Ishikawa (cell line): ENCODE data around the gene CCDC192.

Source experiments
- CEBPB ChIP-seq: IDR thresholded peaks from 2 replicates; pipeline ENCODE4 v1.6.1; 2012
- CREB1 ChIP-seq: IDR thresholded peaks from 2 replicates; pipeline ENCODE4 v1.6.1; 2012; ENCODE audit warnings: low read depth
- EGR1 ChIP-seq: IDR thresholded peaks from 2 replicates; pipeline ENCODE4 v1.6.1; 2012
- EP300 ChIP-seq: IDR thresholded peaks from 2 replicates; pipeline ENCODE4 v1.6.1; 2012; ENCODE audit warnings: borderline replicate concordance
- FOXM1 ChIP-seq: IDR thresholded peaks from 2 replicates; pipeline ENCODE4 v1.6.1; 2012; ENCODE audit warnings: low read depth, borderline replicate concordance
- NFIC ChIP-seq: IDR thresholded peaks from 2 replicates; pipeline ENCODE4 v1.6.1; 2012
- RAD21 ChIP-seq: IDR thresholded peaks from 2 replicates; pipeline ENCODE4 v1.6.1; 2012; ENCODE audit warnings: low read depth
- TAF1 ChIP-seq: IDR thresholded peaks from 2 replicates; pipeline ENCODE4 v1.6.1; 2012; ENCODE audit warnings: low read depth, mild to moderate bottlenecking
- TCF12 ChIP-seq: IDR thresholded peaks from 2 replicates; pipeline ENCODE4 v1.6.1; 2012; ENCODE audit warnings: low read depth
- TEAD4 ChIP-seq: IDR thresholded peaks from 2 replicates; pipeline ENCODE4 v1.6.1; 2012
- YY1 ChIP-seq: IDR thresholded peaks from 2 replicates; pipeline ENCODE4 v1.6.1; 2012; ENCODE audit warnings: low read depth
- ZBTB7A ChIP-seq: IDR thresholded peaks from 2 replicates; pipeline ENCODE4 v1.6.1; 2012; ENCODE audit warnings: low read depth
- TF ChIP-seq, protein P1 (sequence below): IDR thresholded peaks from 2 replicates; pipeline ENCODE4 v1.6.1; 2012
- TF ChIP-seq, protein P2 (sequence below): IDR thresholded peaks from 2 replicates; pipeline ENCODE4 v1.6.1; 2012
- TF ChIP-seq, protein P3 (sequence below): IDR thresholded peaks from 2 replicates; pipeline ENCODE4 v1.6.1; 2012; ENCODE audit warnings: low read depth, mild to moderate bottlenecking

Gene CCDC192

DNA sequence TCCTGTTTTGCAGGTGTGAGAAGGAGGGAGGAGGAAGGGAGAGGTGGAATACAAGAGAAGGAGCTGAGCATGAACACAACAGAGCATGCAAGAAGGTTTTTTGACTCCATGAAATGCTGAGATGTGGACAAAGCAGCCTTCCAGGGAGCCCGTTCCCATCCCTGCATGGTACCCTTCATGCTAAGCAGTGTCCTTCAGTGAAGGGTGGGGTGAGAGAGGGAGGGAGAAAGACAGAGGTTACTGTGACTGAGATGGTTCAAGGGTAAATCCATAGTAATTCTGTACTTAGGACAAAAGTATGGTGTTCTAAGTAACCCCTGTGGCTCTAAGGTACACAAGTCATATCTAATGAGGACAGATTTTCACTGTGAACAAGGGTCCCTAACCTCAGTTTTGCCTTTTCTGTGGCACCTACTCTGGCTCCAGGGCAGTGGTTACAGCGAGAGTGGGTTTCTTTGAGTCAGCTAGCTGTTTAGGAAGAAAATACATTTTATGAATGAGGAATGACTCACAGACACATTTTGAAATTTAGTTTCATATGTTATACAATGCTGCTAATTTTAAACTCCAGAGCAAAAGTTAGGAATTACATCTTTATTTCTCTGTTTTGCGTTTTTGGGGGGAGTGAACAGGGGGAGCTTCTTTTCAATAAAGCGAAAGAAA lies 195.5 kb downstream of the CCDC192 start:
- TF ChIP-seq, protein P1, sequence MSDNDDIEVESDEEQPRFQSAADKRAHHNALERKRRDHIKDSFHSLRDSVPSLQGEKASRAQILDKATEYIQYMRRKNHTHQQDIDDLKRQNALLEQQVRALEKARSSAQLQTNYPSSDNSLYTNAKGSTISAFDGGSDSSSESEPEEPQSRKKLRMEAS, result no peak
- TF ChIP-seq, protein P2, sequence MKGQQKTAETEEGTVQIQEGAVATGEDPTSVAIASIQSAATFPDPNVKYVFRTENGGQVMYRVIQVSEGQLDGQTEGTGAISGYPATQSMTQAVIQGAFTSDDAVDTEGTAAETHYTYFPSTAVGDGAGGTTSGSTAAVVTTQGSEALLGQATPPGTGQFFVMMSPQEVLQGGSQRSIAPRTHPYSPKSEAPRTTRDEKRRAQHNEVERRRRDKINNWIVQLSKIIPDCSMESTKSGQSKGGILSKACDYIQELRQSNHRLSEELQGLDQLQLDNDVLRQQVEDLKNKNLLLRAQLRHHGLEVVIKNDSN, result no peak
- TF ChIP-seq, protein P3, sequence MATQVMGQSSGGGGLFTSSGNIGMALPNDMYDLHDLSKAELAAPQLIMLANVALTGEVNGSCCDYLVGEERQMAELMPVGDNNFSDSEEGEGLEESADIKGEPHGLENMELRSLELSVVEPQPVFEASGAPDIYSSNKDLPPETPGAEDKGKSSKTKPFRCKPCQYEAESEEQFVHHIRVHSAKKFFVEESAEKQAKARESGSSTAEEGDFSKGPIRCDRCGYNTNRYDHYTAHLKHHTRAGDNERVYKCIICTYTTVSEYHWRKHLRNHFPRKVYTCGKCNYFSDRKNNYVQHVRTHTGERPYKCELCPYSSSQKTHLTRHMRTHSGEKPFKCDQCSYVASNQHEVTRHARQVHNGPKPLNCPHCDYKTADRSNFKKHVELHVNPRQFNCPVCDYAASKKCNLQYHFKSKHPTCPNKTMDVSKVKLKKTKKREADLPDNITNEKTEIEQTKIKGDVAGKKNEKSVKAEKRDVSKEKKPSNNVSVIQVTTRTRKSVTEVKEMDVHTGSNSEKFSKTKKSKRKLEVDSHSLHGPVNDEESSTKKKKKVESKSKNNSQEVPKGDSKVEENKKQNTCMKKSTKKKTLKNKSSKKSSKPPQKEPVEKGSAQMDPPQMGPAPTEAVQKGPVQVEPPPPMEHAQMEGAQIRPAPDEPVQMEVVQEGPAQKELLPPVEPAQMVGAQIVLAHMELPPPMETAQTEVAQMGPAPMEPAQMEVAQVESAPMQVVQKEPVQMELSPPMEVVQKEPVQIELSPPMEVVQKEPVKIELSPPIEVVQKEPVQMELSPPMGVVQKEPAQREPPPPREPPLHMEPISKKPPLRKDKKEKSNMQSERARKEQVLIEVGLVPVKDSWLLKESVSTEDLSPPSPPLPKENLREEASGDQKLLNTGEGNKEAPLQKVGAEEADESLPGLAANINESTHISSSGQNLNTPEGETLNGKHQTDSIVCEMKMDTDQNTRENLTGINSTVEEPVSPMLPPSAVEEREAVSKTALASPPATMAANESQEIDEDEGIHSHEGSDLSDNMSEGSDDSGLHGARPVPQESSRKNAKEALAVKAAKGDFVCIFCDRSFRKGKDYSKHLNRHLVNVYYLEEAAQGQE, result no peak
- TF ChIP-seq EP300, result no peak
- TF ChIP-seq RAD21, result no peak
- TF ChIP-seq YY1, result no peak
- TF ChIP-seq EGR1, result no peak
- TF ChIP-seq CREB1, result no peak
- no peak for TF ChIP-seq NFIC
- TF ChIP-seq ZBTB7A, result no peak
- TF ChIP-seq FOXM1, result no peak
- TF ChIP-seq TCF12, result no peak
- no peak for TF ChIP-seq TAF1
- no peak for TF ChIP-seq TEAD4
- TF ChIP-seq CEBPB, result no peak

DNA sequence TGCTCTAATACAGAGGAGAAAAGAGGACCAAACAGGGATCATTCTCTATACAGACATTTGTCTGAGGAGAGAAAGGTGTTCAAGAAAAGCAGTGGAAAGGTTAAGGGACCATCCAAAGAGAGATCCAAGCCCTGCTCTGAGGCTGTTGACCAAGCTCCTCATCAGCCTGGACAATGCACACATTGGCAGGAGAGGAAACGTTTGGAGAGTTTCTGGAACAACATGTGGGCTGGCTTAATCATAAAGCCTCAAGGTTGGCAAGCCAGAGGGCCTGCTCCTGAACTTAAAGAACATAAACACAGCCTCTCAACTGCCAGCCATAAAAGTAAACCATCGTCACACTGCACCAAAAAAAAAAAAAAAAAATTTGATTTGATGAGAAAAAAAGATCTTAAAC lies 196.0 kb downstream of the CCDC192 start:
- TF ChIP-seq CEBPB, result no peak
- TF ChIP-seq TAF1, result no peak
- TF ChIP-seq ZBTB7A, result no peak
- TF ChIP-seq CREB1, result no peak
- no peak for TF ChIP-seq YY1

DNA sequence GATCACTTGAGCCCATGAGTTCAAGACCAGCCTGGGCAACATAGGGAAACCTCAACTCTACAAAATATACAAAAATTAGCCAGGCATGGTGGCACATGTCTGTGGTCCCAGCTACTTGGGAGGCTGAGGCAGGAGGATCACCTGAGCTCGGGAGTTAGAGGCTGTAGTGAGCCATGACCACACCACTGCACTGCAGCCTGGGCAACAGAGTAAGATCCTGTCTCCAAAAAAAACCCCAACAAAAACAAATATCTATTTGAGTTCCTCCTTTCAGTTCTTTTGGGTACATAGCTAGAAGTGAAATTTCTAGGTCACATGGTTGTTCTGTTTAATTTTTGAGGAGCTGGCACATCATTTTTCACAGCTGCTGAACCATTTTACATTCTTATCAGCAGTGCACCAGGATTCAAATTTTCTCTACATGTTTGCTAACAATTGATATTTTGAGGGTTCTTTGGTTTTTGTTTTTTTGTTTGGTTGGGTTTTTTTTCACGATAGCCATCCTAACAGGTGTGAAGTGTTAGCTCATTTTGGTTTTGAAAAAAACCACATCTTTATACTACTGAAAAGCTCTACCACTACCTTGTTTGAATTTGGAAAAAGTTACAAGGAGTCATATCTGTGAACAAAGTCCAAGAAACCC lies 203.5 kb downstream of the CCDC192 start:
- no peak for TF ChIP-seq CREB1
- no peak for TF ChIP-seq EP300
- no peak for TF ChIP-seq TEAD4
- TF ChIP-seq, protein P2, result no peak
- TF ChIP-seq ZBTB7A, result no peak
- no peak for TF ChIP-seq YY1
- TF ChIP-seq, protein P1, result no peak
- TF ChIP-seq TAF1, result no peak
- TF ChIP-seq TCF12, result no peak
- no peak for TF ChIP-seq NFIC
- no peak for TF ChIP-seq FOXM1
- no peak for TF ChIP-seq CEBPB
- no peak for TF ChIP-seq RAD21
- TF ChIP-seq EGR1, result no peak

DNA sequence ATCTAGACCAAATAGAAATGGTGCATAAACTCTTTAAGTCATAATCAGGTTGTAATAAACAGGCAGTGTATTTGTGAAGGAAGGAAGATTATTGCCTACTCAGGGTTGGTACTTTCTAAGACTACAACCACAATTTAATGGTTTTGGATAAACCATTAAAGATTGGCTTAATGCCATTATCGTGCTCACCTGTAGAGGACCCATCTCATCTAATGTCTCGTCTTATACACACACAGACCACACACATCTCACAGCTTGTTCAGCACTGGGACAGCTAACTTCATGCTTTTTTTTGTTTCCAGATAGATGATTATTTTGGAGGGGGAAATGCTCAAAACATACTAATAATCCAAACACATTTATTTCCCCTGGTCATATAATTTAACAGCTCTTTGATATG lies 204.7 kb downstream of the CCDC192 start:
- TF ChIP-seq TEAD4, result no peak

DNA sequence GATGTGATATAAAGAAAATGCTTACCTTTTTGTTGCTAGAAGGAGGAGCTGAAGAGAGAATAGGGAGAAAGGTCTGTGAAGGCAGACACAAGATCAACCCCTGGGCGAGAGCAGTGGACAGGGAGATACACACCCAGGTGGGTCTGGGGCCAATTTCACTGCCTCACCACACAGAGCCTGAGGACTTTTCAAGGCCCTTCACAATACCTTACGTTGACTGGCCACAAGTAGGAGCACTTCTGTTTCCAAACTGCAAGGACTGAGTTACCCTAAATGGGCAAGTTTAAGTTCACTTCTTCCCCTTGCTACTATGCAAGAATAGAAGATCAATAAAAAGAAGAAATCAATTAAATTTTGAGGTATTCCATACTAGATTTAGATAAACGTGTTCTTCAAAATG lies 205.9 kb downstream of the CCDC192 start:
- TF ChIP-seq RAD21, result peak; percentile 61
- TF ChIP-seq, protein P2, result no peak

DNA sequence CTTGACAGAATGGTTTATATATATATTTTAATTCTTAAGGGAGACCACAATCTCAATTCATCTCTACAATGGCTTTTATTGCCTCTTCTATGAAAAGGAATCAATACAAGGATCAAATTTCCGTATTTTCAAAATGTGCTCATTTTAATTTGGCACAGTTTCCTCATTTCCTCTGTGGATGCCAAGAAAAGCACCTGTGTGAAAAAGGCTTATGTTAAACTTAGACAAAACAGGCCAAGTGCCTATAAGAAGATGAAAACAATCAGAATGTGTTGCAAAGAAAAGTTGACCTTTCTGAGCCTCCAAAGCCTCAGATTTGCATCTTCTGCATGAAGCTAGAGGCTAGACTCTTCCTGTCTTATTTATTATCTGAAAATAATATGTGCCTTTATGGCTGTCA lies 206.6 kb downstream of the CCDC192 start:
- TF ChIP-seq, protein P1, result no peak
- TF ChIP-seq CEBPB, result no peak
- TF ChIP-seq, protein P2, result no peak
- TF ChIP-seq FOXM1, result no peak
- no peak for TF ChIP-seq EGR1
- no peak for TF ChIP-seq ZBTB7A
- TF ChIP-seq TCF12, result no peak
- TF ChIP-seq TEAD4, result no peak
- TF ChIP-seq RAD21, result no peak
- TF ChIP-seq EP300, result no peak
- no peak for TF ChIP-seq YY1
- no peak for TF ChIP-seq TAF1
- no peak for TF ChIP-seq CREB1
- TF ChIP-seq NFIC, result no peak; the same call in 1 of the 2 replicates
- TF ChIP-seq, protein P3, result no peak
